GM21737 (cell line): ENCODE data around the gene WDR18.
"Not testable (repeated sequence)": the region's sequence is repeated elsewhere in the genome, so short reads cannot be mapped to it uniquely, and the experiment has no call there.

Source experiments
- ATAC-seq: cut with Tn5 transposase; IDR thresholded peaks from one replicate; pipeline ENCODE4 v1.9.1; 2021; ENCODE audit warnings: mild to moderate bottlenecking, moderate library complexity; ENCODE audit not compliant: unreplicated experiment

WDR18 gene

DNA sequence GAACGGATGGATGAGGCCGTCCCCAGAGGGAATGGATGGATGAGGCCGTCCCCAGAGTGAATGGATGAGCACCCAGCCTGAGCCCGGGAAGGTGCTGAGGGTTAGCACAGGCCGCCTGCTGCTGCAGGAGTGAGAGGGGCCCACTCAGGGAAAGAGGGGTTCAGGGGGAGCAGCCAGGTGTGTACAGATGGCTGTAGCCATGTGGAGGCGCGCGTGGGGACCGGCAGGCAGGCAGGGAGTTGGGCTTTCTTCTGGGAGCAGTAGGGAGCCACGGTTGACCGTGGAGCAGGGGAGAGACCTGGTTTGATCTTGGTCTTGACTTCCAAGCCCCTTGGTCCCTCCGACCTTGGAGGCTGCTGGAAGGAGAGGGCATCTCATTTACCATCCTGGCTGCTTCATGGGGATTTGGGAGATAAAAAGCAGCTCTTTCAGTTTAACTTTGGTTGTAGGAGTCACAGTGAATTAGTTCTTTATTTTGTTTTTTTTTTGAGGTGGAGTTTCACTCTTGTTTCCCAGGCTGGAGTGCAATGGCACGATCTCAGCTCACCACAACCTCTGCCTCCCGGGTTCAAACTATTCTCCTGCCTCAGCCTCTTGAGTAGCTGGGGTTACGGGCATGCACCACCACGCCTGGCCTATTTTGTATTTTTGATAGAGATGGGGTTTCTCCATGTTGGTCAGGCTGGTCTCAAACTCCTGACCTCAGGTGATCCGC, 33.6 kb upstream of the WDR18 start:
- ATAC-seq = no peak

DNA sequence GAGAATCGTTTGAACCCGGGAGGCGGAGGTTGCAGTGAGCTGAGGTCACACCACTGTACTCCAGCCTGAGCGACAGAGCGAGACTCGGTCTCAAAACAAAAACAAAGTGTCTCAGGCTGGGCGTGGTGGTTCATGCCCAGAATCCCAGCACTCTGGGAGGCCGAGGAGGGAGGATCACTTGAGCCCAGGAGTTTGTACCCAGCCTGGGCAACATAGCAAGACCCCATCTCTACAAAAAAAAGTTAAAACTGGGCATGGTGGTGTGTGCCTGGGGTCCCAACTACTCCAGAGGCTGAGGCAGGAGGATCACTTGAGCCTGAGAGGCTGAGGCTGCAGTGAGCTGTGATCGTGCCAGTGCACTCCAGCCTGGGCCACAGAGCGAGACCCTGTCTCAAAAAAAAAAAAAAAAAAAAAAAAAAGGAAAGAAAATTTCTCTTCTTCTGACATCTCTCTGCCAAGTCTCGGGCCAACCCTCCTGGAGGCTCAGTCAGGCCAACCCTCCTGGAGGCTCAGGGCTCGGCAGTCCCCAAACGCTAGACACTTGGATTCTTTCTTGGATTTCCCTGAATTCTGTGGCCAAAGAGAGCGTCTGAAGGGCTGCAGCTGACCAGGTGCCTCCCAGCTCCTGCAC, 32.0 kb upstream of the WDR18 start:
- ATAC-seq = no peak

DNA sequence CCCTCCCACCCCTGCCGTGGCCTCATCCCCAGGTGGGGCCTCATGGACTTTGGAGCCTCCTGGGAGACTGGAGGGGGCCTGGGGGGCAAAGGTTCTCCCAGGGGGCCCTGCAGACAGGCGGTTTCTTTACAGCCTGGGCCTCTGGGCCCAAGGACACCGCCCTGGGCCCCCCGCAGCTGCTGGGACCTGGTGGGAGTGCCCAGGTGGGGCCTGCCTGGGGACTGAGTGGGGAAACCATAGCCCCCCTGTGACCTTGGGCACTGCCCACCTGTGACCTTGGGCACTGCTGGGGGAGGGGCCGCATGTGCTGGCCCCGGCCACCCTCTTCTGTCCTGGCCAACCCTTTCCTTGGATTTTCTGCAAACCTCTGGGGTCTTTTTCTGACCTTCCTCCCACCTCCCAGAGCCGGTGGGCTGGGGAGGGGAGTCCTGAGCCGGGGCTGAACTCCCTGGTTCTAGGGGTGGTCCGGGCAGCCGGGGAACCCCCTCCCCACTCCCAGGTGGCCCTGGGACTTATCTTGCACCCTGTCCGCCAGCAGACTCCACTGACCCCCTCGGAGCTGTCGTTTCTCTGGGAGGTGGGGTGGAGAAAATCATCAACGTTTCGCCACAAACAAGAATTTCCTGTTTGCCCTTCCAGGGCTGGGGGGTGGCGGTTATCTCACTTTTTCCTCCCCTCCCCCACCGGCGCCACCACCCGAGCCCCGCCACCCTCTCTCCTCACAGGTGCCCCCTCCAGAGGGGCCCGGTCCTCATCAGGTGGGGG, 31.3 kb upstream of the WDR18 start:
- ATAC-seq = no peak

DNA sequence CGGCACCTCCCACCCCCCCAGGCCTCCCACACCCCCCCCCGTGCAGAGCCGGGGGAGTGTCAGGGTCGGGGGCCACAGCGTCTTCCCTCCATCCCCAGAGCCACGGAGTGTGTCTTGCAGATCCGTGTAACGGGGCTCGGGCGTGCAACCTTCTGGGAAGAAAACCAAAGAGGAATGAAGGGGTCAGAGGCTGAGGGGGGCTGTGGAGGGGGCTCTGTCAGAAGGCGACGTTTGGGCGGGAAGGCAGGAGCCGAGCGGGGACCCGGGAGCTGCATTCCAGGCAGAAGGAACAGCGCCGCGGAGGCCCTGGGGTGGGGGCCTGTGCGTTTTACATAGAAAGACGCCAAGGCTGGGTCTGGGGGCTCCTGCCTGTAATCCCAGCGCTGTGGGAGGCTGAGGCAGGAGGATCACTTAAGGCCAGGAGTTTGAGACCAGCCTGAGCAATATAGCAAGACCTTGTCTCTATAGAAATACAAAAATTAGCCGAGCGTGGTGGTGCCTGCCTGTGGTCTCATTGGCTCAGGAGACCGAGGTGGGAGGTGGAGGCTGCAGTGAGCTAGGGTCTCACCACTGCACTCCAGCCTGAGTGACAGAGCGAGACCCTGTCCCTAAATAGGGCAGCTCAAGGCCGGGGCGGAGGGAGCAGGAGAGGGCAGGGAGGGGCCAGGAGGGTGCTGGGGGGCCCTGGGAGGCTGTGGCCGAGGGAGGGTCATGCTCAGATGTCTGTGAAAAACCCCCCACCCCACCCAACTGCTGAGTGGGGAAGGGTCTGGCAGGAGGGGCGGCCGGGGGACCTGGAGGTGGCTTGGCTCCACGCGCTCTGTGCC, 30.5 kb upstream of the WDR18 start:
- ATAC-seq = no peak

DNA sequence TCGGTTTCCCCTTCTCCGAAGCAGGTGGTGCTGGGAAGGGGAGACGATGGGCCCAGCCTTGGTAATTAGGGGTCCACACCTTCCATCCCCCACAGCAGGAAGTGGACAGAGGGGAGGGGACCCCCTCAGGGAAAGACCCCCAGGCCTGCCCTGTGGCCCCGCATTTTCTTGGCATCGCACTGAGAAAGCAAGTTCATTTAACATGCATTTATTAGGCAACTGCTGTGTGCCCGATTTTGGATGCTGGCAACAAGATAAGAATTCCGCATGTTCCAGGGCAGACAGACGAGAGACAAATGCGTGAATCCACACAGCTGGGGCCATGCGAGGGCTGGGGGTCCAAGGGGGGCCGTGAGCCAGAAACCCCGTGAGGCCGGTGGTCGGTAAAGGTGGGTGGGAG, 29.9 kb upstream of the WDR18 start:
- ATAC-seq = no peak

DNA sequence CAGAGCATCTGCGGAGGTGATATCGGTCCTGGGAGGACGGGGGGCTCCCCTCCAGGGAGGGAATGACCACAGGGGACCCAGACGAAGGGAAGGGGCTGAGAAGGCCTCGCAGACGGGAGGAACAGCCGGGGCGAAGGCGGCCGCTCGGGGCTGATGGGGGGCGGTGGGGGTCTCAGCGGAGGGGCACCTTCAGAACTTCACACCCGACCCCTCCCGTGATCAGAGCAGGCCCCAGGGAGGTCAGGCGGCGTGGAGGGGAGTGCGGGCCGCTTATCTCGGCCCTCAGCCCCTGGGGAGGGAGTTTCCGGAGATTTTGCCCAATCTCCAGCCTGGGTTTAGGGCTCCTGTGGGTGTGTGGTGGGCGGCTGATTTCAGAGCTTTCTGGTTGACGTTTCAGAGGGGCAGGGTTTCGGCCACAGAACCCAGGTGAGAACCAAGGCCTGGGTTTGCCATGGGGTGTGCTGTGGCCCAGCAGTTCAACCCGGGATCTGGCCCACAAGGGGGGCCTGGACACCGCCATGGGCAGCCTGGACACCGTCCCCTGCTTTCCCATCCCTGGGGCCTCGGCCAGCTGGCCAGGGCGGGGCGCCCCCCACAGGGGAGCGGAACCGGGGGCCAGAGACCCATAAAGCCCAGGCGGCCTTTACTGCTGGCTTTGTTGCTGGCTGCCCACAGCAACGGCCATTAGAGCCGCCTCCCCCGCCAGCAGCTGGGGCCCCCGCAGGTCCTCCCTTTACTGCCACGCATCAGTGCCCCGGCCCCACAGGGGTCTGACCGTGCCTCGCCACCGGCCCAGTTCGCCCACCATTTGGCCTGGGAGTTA, 29.3 kb upstream of the WDR18 start:
- ATAC-seq = no peak

DNA sequence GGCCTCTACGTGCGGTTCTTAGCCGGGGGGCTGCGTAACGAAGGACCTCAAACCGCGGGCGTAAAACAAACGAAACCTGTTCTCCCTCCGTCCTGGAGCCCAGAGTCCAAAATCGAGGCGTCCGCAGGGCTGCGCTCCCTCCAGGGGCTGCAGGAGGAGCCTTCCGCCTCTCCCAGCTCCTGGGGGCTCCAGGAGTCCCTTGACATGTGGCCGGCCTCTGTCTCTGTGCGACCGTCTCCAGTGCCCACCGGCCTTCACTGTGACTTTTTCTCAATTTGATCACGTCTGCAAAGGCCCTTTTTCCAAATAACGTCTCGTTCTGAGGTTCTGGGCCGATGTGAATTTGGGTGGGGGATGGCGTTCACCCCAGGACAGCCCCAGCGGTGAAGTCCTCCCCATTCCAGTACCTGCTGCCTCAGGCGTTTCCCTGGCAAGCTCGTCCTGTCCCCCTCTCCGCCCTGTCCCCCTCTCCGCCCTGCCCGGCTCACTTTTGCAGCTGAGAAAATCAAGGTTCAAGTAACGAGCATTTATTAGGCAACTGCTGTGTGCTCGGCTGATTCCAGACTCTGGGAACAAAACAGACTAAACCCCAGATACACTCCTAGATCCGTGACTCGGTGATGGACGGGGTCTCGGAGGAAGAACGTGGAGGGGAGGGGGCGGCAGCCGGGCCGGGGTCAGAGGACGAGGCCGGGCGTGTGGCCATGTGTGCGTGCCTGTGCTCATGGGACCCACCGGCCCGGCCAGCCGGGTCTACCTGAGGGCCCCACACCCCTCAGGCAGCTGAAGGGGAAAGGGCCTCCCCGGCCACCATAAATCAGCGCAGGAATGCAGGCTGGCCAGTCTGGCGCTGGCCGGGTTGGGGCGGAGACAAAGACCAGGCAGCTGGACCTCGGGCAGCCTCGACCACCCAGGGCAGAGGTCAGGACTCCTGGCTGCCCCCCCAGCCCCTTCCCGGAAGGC, 28.1 kb upstream of the WDR18 start:
- ATAC-seq = no peak

DNA sequence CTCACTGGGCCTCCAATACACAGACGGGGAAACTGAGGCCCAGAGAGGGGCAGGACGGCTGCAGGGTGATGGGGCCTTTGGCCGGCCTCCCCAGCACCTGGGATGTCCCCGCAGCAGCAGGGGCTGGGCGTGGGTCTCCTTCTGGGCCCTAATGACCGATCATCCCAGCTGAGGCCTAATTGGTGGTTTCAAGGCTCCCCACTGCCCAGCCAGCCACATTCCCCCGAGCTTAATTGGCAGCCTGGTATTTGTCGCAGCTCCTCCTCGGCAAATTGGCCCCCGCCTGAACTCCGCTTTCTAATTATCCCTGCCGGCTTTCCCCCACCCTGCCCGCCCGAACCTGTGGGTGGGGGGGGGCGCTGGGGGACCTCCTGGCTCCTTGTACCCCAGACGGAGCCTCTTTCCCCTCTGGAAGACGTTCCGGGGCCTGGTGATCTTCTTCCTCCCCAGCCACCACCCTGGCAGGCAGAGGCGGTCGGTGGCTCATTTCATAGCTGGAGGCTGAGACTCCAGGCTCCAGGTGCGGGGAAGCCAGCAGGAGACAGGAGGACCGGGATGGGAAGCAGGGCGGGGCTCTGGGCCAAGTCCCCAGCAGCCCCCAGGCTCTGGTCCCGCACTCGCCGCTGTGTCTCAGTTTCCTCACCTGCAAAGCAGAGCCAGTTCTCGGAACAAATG, 27.2 kb upstream of the WDR18 start:
- ATAC-seq = no peak

DNA sequence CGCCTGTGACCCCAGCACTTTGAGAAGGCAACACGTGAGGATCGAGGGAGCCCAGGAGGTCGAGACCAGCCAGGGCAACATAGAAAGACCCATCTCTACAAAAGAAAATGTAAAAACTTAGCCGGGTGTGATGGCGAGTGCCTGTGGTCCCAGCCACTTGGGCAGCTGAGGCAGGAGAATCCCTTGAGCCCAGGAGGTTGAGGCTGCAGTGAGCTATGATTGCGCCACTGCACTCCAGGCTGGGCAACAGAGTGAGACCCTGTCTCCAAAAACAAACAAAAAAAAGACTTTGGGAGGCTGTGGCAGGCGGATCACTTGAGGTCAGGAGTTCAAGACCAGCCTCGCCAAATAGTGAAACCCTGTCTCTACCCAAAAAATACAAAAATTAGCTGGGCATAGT, 26.6 kb upstream of the WDR18 start:
- not testable (repeated sequence) for ATAC-seq

DNA sequence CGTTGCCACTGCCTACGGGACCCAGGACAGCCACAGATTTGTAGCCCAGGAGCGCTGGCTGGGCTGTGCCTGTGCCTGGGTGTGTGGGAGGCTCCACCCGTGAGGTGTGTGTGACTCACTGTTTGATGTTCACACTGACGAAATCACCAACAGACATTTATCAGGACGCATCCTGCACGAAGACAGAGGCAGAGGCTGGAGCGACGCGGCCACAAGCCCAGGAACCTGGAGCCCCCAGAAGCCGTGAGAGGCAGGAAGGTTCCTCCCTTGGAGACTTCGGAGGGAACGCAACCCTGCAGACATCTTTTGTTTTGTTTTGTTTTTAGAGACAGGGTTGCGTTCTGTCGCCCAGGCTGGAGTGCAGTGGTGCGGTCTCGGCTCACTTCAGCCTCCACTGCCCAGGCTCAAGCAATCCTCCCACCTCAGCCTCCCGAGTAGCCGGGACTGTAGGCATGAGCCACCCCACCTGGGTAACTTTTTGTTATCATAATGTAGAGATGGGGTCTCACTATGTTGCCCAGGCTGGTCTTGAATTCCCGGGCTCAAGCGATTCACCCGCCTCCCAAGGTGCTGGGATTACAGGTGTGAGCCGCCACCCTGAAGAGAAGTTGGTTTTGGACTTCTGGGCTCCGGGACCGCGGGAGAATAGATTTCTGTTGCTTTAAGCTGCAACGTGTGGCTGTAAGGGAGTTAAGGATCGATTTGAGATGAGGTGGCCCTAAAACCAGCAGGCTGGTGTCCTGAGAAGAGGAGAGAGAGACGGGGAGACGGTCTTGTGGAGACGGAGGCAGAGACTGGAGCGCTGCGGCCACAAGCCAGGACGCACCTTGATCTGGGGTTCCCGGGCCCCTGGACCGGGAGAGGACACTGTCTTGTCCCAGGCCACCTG, 24.9 kb upstream of the WDR18 start:
- ATAC-seq = no peak

DNA sequence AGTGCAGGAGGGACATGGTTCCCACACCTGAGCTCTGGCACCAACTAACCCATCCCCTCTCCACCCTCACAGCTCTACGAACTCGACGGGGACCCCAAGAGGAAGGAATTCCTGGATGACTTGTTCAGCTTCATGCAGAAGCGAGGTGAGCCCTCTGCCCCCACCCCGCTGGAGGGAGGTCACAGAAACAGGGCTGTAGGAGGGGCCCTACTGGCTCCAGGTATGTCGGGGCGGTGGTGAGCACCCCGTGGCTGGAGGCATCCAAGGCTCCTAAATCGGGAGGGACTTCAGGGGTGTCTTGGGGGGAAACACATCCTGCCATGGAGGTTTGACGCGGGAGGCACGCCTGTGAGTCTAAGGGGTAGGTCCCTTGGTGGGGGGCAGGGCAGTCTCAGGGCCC, 24.1 kb upstream of the WDR18 start:
- ATAC-seq = no peak

DNA sequence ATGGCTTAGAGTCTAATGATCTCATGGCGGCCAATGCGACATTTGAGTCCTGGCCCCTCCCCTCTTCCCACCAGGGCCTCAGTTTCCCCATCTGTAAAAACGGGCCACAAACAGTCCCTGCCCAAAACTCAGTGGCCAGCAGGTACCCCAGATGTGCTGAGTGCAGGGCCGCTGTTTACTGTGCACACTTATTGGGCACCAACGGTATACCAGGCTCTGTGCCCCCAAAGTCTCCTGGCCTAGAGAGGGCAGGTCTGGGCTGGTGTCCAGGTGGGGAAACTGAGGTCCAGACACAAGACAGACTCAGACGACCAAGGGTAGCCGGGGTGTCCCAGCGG, 23.6 kb upstream of the WDR18 start:
- ATAC-seq = no peak

DNA sequence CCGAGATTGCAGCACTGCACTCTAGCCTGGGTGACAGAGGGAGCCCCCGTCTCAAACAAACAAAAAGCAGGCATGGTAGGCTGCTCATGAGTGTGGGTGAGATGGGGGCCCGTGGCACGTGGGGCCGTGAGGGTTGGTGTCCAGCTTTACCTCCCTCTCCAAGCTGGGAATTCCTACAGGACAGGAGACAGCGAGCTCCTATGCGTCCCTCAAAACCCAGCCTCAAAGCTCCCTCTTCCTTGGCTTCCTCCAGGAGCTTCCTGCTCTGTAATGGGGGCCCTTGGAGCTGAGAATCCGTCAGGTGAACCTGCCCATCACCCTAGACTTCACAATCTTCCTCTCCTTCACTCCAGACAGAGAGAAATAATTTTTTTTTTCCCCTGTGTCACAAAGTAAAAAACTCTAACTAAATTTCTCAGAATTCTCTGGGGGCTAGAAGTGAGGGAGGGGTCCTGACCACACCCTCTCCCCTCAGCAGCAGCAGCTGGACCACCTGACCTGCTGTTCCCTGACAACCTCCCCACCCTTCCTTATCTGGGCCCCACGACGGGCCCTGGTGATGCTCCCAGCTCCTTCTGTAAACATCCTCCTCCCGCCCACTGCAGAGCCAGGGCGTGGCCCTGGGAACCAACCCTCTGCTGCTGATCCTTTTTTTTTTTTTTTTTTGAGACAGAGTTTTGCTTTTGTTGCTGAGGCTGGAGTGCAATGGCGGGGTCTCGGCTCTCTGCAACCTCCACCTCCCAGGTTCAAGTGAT, 22.1 kb upstream of the WDR18 start:
- ATAC-seq = no peak

DNA sequence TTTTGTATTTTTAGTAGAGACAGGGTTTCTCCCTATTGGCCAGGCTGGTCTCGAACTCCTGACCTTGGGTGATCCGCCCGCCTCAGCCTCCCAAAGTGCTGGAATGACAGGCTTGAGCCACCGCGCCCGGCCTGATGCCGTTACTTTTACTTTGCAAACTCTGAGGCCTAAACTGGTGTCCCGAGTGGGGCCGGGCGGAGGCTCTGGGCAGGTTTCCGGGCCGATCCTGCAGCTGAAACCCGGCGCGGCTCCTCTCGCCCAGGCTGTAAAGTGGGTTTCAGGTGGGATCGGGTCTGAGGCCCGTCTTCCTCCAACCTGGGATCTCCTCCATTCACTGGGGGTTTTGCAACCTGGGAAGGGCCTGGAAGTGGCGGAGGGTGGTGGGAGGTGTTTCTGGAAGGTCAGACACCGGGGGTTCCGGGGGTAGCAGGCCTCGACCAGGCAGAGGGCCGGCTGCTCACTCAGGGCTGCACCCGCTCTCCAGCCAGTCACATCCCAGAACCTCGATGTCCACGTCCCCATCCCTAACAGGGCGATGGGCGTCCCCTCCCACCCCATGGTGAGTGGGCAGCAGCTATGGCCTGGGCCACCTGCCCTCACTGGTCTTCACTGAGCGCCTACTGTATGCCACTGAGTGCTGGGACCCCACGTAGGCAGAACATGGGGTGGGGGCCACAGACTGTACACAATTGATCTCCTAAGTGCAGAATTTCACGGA, 21.3 kb upstream of the WDR18 start:
- no peak for ATAC-seq

DNA sequence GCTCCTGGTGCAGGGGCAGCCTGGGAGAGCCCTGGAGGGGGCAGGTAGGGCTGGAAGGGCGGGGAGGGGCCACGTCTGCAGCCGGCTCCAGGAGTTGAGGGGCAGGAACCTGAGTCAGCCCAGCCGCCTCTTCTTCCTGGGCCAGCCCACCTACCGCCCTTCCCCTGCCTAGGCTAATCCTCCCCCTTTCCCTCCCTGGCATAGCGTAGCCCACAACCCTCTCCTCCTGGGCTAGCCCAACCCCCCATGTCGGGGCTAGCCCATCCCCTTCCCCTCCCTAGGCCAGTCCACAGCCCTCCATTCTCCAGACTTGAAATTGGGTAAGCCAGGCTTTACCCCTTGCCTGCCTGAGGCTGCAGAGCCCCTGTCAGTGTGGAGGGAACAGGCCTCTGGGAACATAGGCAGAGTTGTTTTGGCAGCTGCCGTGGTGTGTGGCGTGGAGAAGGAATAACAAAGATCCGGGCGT, 20.6 kb upstream of the WDR18 start:
- ATAC-seq = no peak

DNA sequence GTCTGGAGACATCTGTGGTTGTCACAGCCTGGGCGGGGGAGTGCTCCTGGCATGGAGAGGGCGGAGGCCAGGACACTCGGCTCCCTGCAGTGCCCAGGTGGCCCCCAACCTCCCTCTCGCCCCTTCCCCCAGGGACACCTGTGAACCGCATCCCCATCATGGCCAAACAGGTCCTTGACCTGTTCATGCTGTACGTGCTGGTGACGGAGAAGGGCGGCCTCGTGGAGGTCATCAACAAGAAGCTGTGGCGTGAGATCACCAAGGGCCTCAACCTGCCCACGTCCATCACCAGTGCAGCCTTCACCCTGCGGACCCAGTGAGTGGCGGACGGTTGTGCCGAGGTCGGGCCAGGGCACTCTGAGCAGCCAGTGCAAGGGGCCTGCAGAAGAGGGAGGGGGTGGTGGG, 20.0 kb upstream of the WDR18 start:
- ATAC-seq = no peak
